Stimulated activated CD4-positive, alpha-beta T cell treated with anti-CD3 and anti-CD28 coated beads, TNF-alpha, amount 100 ng/mL, for 4 hours (primary cell): Measurements from ENCODE around the gene RARRES2.
"Not testable (repeated sequence)": the region's sequence is repeated elsewhere in the genome, so short reads cannot be mapped to it uniquely, and the experiment has no call there.

Experiments
- DNase-seq, 3 experiments: peaks; one replicate each; pipeline ENCODE4 v3.0.0-alpha.2; 2020; ENCODE audit warnings: low read depth in 3 of 3

The RARRES2 gene

DNA sequence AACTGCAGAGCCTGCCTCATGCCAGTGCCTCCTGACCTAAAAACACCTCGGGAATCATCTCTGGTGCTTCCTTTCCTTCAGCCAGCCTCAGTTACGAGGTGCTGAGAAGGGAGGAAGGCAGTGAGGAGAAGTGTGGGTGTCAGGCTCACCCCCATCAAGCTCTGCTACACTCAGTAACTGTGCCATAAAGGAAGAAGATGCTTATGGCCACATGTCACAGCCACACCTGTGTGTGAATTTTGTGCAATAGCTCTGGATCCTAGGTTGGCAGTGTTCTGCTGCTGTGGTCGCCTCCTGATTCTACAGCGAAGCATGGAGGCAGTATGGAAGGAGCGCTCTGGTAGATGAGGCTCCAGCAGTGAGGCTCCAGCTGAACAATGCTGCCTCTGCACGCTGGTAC lies 52.6 kb downstream of the RARRES2 start:
- DNase-seq, result not testable (repeated sequence)
